Femur (tissue), 1 donor: Measurements from ENCODE around the gene ASCL4.
A peak's percentile ranks its signal among the peaks of the same experiment; 100 is the strongest.
"Not testable (repeated sequence)": the region's sequence is repeated elsewhere in the genome, so short reads cannot be mapped to it uniquely, and the experiment has no call there.

ENCODE experiments used
- DNase-seq: peaks from one replicate; pipeline ENCODE4 v3.0.0-alpha.2; 2017

Gene ASCL4, protein sequence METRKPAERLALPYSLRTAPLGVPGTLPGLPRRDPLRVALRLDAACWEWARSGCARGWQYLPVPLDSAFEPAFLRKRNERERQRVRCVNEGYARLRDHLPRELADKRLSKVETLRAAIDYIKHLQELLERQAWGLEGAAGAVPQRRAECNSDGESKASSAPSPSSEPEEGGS

DNA sequence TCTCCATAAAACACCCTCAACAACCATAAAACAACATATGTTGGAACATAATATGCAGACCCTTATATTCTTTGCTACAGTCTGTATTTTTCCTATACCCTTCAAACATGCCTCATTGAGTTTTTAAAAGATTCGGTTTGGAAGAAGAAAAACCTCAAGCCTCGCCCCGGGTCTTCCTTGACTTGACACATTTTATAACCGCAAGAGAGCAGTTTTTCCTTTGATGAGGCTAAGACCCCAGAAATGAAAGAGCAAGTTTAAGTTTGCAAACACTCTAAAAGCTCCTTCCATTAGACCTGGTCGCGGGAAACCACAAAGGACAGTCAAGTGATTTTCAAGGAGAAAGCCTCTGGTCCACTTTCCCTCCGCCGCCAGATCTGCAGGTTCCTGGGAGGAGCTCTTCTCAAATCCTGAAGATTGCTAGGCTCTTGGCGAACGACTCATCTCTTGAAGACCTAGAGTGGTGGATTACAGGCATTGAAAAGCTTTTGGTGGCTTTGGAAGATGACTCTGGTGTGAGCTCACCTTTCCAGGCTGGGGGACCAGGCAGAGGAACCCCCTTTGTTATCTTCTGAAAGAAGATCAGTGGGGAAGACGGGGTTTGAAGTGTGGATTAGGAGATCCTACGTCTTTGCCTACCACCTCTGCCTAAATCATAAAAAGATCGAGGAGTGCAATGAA lies at the start of gene ASCL4:
ASCL4 (plus strand) TSS at position 356 of the 681 bp plus-strand sequence. CDS start 515 bp downstream, outside the sequence.
- no peak for DNase-seq

DNA sequence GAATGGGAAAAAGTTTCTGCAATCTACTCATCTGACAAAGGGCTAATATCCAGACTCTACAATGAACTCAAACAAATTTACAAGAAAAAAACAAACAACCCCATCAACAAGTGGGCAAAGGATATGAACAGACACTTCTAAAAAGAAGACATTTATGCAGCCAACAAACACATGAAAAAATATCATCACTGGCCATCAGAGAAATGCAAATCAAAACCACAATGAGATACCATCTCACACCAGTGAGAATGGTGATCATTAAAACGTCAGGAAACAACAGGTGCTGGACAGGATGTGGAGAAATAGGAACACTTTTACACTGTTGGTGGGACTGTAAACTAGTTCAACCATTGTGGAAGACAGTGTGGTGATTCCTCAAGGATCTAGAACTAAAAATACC lies 47.2 kb upstream of the ASCL4 start:
- DNase-seq: not testable (repeated sequence)

DNA sequence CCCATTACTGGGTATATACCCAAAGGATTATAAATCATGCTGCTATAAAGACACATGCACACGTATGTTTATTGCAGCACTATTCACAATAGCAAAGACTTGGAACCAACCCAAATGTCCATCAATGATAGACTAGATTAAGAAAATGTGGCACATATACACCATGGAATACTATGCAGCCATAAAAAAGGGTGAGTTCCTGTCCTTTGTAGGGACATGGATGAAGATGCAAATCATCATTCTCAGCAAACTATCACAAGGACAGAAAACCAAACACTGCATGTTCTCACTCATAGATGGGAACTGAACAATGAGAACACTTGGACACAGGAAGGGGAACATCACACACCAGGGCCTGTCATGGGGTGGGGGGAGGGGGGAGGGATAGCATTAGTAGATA lies 46.8 kb upstream of the ASCL4 start:
- DNase-seq: not testable (repeated sequence)

DNA sequence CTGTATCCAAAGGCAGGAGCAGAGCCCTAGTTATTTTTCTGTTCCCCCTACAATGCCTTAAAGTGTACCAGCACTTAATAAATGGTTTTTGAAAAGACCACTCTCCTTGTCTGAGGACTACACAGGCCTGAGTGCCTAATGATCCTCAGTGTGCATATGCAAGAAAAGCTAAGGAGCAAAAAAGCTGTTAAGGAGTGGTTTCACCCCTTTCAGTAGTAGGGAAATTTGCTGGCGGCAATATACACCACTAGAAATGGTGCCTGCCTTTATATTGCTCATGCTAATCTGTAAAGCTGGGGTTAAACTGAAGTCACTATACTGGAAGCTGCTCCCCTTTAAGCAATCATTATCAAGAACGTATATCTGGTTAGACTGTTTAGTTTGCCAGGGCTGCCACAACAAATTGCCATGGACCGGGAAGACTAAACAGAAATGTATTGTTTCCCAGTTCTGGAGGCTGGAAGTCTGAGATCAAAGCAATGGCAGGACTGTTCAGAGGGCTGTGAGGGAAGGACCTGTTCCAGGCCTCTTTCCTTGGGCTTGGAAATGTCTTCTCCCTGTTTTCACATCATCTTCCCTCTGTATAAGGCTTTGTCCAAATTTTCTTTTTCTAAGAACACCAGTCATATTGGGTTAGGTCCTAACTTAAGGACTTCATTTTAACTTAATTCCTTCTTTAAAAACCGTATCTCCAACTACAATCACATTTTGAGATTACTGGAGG lies 43.7 kb upstream of the ASCL4 start:
- no peak for DNase-seq

DNA sequence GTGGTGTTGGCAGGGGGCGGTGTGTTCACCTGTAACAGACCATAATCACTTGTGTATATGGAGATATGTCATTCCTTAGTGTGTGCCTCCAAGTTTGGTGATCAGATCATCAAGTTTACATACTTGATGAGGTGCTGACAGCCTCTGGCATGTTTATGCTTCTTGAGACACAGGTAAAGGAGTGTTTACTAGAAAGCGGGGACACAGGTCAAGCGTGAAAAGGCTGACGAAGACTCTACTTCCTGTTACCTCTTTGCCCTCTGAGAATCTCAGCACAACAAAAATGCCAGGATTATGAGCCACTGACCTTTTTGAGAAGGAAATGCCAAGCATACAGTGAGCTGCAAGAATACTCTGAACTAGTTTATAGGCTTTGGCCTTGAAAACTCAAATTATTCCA lies 43.1 kb upstream of the ASCL4 start:
- DNase-seq: no peak

DNA sequence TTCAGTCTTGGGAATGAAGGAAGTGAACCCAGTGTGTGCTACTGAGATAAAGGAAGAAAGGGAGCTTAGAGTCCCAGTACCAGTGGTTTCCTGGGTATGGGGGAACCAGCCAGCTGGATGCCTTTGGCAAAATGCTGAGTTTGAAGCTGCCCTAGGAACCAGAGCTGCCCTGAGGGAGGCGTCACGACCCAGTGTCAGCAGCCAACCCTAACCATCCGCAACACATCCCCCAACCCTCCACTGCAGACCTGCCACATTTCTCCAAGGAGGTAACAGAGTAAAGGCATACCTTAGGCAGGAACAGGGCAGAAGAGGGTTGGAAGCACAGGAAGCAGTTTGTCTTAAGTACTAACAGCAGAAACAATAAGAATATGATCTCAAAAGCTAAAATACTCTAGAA lies 42.1 kb upstream of the ASCL4 start:
- DNase-seq: no peak

DNA sequence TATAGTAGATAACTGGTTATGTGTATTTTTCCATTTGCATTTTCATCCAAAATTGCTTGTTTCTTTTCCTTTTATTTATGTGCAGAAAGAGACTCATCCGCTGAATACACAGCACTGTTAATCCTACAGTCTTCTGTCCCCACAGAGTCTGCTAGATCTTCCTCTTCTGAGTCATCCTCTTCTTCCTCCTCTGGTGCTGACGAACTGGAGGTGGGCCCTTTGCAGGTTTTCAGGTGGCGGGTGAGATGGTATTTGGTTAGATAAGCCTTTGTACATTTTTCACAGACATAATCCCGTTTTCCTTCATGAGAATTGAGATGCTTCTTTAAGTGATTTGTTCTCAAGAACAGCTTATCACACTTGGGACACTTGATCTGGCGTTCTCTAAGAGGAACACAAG lies 40.4 kb upstream of the ASCL4 start:
- DNase-seq: no peak

DNA sequence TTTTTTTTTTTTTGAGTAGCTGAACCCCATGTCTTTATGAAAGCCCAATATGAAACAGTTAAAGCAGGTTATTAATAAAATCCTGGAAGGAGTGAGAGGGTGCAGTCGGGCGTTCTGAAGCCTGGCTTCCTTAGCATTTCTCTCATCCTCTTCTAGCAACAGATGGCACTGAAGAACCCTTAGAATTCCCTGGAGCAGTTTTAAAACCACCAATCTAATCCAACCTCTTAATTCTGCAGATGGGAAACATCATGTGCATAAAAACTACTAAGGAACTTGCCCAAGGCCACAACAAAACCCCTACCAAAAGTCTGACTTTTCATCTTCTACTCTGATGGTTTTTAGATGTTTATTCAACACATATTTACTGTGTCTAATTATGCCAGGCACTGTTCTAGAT lies 38.7 kb upstream of the ASCL4 start:
- no peak for DNase-seq

DNA sequence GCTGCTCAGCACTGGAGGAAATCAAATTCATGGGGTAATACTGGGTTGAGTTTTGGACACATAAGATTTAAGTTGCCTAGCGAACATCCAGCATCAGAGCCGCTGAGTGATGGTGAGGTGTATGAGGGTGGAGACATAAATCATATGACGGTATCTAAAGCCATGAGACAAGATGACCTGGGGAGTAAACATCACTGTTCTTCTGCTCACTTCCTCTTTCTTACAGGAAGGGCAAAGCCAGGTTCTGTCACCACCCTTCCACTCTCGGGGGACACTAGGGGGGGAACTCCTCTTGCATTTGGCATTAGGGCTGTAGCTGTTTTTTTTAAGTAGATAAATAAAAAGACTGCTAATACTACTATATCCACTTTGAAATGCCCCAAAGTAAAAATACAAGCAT lies 37.6 kb upstream of the ASCL4 start:
- no peak for DNase-seq

DNA sequence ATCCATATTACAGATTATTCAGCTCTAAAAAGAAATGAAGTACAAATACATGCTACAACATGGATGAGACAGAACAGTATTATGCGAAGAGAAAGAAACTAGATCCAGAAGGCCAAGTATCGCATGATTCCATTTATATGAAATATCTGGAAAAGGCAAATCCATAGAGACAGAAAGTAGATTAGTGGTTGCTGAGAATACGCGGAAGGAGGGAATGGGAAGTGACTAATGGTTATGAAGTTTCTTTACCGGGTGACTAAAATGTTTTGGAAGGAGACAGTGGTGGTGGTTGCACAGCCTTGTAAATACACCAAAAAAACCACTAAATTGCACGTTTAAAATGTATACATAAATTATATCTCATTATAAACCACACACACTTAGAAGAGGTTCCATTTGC lies 26.0 kb upstream of the ASCL4 start:
- no peak for DNase-seq

DNA sequence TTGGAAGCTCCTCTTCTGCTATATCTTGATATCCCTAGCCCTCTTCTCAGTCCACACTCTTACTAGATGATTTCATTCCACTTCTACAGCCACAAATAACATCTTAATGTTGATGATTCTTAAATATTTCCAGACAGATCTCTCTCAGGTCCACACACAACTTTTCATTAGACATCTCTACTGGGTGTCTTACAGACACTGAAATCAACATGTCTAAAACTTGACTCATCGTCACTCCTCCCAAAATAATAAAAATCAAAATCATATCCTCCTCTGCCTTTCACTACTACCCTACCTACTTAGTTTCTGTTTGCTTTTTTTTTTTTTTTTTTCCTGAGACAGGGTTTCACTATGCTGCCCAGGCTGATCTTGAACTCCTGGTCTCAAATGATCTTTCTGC lies 25.4 kb upstream of the ASCL4 start:
- no peak for DNase-seq

DNA sequence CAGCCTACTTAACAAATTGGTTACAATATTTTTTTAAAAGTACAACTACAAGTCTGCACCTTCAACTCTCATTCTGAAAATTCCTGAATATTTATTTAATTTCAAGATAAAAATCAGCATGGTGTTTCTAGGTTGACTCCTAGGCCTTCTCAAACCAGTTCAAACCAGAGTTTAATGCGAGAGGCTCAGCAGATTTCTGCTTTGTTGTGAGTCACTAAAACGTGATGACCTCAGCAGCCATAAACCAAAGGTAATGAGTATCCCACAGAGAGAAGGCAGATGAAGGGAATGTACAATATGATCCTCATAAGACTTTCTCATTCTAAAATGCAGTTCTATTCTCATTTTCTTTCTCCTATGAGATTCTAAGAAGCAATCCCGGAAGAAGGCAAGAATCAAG lies 15.1 kb upstream of the ASCL4 start:
- no peak for DNase-seq

DNA sequence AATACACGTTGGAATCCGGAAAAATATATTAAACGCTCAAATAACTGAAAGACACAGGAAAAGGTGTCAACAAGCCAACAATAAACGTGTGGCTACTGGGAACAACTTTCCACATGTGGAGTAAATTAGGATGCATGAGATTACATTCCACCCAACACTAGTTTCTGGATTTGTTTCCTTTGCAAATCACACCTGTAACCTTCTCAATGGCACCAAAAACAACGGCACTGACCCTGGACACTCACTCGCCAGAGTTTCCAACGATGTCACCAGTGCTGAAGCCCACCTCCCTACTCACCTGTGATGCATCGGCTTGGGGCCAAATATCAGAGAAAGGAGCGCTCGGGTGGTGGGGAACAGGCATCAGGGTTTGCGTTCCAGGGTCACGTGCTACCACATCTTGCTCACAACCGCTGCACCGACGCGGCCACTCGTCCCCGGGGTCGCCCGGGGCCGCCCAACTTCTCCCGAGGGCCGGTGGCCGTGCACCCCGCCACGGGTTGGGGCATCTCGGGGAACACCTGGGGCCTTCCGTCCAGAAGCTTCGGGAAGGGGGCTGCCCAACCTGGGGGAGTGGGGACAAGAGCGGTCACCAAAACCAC lies 14.2 kb upstream of the ASCL4 start:
- DNase-seq: no peak

DNA sequence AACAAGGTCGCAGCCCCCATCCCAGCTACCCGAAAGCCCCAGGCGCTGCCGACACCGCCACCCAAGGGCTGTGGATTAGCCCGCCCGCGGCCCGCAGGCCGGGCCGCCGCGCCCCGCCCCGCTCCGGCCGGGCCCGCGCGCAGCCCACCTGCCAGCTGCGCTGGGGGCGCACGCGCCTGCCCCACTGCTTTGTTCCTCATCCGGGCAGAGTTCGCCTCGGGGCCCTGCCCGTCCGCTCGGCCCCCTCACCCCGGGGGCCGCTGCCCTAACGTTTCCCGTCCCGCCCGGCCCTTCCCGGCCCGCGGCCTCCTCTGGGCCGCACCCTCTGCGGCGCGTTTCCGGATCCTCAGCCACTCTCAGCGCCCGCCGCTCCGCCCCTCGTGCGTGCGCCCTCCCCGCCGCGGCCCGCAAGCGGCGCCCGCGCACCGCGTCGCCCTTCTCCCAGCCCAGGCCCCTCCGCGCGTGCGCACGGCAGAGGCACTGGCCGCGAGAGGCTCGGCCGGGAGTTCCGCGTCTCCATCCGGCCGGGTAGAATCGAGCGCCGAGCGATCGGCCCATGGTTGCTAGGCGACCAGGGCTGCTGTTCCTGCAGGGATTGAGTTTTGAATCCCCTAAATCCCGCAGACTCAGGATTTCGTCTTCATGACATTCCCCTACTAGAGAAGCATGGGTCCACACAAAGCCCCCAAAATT lies 13.5 kb upstream of the ASCL4 start, which contains the start of gene PRDM4:
PRDM4 (minus strand) TSS at position 329 of the 693 bp plus-strand sequence. CDS start 622 bp downstream, outside the sequence.
- DNase-seq: peak; percentile 97

DNA sequence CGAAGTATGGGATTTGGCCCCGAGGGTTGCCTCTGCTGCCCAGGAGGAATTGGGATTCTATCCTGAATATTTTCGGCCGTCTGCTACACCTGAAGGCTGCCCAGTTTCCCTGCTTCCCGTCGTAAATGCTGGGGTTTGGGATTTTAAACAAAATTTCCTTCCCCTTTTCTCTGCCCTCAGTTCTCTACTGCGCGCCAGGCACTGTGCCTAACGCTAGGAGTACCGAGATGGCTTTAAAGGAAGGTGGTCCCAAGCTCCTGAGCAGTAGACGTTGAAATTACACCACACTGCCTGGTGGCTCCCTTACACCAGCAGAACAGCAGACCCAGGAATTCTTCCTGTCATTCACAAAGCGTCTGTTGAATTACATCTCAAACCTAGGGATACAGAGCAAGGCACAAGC lies 13.0 kb upstream of the ASCL4 start:
- no peak for DNase-seq

DNA sequence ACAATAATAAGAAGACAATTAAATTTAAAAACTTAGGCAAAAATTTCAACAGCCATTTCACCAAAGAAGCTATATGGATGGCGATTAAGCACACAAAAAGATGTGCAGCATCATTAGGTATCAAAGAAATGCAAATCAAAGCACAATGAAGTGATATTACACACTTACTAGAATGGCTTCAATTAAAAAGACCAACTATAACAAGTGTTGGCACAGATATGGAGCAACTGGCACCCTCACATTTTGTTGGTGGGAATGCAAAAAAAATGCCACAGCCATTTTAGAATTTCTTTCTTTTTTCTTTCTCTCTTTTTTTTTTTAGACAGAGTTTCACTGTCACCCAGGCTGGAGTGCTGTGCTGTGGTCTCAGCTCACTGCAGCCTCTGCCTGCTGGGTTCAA lies 11.6 kb upstream of the ASCL4 start:
- no peak for DNase-seq

DNA sequence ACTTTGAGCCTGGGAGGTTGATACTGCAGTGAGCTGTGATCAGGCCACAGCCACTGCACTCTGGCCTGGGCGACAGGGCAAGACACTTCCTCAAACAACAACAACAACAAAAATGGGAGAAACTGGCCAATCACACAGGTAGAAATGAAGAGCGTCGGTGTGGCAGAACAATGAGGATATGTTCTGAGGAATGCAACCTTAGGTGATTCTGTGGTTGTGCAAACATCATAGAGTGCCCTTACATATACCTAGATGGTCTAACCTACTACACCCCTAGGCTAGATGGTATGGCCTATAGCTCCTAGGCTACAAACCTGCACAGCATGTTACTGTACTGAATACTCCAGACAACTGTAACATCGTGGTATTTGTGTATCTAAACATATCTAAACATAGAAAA lies 9.9 kb upstream of the ASCL4 start:
- DNase-seq: no peak

DNA sequence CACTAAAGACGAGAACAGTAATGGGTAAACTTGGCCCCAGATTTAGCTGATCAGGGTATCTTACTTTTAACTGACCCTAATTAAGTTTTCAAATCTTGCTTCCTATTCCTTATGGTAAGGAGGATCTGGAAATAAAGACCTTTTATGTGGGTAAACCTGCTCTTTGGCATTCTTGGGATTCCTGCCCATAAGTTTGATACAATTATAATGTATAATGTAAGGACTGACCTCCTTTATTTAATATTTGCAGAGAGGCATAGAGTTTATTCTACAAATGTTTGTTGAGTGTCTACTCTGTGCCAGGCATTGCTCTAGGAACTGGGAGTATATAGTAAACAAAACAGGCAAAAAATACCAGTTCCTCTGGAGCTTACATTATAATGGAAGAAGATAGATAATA lies 9.2 kb upstream of the ASCL4 start:
- no peak for DNase-seq

DNA sequence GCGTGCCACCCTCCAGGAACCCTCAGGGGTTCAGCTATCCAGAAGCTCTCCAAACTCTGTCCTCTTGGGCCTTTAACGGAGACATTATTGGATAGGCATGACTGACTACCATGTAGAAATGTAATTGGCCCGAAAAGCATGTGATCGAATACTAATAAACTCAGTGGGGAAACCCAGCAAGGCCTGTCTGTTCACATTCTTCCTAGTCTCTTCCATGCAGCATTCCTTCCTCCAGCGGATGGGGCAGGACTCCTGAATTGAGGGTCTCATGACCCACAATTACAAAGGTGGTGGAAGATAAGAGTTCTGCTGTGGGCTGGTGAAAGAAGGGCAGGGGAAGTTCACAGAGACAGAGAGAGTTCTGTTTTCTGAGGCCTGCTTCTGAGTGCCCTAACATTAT lies 7.0 kb upstream of the ASCL4 start:
- no peak for DNase-seq

DNA sequence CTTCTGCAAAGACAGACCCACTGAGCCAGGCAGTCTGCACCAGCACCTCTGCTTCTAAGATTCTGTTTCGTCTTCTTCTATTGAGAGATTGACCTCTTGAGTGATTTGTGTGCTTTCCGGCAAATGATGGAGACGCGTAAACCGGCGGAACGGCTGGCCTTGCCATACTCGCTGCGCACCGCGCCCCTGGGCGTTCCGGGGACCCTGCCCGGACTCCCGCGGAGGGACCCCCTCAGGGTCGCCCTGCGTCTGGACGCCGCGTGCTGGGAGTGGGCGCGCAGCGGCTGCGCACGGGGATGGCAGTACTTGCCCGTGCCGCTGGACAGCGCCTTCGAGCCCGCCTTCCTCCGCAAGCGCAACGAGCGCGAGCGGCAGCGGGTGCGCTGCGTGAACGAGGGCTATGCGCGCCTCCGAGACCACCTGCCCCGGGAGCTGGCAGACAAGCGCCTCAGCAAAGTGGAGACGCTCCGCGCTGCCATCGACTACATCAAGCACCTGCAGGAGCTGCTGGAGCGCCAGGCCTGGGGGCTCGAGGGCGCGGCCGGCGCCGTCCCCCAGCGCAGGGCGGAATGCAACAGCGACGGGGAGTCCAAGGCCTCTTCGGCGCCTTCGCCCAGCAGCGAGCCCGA lies 703 bp downstream of the ASCL4 start:
- DNase-seq: no peak

DNA sequence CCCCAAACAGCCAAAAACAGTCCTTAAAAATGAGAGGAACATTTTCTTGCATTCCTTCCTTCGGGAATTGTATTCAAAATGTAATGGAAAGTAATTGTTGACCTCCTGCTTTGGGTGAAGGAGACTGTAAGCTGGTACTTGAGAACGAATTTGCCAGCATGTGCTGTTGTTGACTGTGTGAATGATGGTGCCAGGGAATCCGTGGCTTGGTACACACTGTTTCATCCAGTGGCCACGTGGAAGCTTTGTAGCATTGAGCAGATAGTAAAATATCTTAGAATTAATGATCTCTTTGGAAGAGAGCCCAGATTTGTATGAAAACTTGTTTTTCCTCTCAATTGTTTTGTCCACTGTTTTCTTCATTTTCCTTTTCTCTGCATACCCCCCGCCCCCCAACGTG lies 1.7 kb downstream of the ASCL4 start:
- no peak for DNase-seq

DNA sequence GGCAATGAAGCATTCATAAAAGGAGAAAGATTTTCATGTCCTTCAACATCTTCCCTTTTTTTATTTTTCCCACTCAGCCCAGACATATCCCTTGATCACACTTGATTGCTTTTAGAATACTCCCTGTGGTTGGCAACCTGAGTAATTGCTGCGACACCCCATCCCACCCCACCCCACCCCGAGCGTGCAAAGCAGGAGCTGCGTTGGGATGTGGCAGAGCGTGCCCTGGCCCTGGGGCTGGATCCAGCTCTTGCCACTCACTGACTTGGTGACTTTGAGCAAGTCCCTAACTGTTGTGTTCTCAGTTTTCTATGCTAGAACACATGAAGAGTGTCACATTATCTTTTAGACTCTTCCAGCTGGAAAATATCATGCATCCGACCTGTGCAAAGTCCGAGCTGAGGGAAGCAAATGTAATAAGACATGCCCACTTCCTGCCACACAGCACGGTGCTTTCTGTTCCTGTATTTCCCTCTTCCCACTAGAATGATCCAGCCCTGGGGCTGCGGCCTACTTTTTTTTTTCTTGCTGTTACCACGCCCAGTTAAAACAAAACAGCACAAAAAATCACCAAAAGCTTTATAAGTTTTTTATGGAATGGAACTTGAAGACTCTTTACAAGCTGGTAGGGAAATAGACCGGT lies 4.0 kb downstream of the ASCL4 start:
- no peak for DNase-seq
